LHCN-M2 (cell line): ENCODE results near the gene DMXL1. TPM values are rescaled to one million over a fixed set of nuclear protein-coding genes. Genes with fewer than 3 reads are reported as not detected.

Experiments used
- DNase-seq: peaks from one replicate; pipeline ENCODE4 v3.0.0-alpha.2; 2012; ENCODE audit warnings: low read depth
- polyA plus RNA-seq: library from polyadenylated mRNA; unstranded; fragments of >200 nt; gene quantifications from one replicate; pipeline ENCODE4 v1.2.1, GENCODE V29; 2012; ENCODE audit warnings: missing spikeins
- total RNA-seq: library from RNA; depleted of rRNA; stranded (reverse); fragments of >200 nt; gene quantifications from 2 replicates; pipeline ENCODE4 v1.2.3, GENCODE V29; 2014; rRNA removed

The DMXL1 gene, protein sequence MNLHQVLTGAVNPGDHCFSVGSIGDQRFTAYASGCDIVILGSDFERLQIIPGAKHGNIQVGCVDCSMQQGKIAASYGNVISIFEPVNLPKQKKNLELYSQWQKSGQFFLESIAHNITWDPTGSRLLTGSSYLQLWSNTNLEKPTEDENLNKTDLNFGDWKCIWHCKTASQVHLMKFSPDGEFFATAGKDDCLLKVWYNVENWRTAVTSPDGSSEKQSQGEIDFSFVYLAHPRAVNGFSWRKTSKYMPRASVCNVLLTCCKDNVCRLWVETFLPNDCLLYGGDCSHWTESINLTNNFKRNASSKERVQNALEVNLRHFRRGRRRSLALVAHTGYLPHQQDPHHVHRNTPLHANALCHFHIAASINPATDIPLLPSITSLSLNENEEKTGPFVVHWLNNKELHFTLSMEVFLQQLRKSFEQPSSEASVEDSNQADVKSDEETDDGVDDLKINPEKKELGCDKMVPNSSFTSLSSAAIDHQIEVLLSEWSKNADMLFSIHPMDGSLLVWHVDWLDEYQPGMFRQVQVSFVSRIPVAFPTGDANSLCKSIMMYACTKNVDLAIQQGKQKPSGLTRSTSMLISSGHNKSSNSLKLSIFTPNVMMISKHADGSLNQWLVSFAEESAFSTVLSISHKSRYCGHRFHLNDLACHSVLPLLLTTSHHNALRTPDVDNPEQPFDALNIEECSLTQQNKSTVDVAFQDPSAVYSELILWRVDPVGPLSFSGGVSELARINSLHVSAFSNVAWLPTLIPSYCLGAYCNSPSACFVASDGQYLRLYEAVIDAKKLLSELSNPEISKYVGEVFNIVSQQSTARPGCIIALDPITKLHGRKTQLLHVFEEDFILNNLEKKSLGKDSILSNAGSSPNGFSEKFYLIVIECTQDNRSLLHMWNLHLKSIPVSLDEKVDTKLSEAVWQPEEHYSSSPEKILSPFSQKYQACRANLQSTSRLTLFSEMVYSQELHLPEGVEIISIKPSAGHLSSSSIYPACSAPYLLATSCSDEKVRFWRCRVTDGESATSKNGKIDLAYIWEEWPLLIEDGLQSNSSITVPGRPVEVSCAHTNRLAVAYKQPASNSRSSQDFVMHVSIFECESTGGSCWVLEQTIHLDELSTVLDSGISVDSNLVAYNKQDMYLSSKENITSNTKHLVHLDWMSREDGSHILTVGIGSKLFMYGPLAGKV (N-terminal part only)
- total RNA-seq, result 19.9 and 23.4 TPM in 2 replicates
- polyA plus RNA-seq, result 2.6 TPM

DNA sequence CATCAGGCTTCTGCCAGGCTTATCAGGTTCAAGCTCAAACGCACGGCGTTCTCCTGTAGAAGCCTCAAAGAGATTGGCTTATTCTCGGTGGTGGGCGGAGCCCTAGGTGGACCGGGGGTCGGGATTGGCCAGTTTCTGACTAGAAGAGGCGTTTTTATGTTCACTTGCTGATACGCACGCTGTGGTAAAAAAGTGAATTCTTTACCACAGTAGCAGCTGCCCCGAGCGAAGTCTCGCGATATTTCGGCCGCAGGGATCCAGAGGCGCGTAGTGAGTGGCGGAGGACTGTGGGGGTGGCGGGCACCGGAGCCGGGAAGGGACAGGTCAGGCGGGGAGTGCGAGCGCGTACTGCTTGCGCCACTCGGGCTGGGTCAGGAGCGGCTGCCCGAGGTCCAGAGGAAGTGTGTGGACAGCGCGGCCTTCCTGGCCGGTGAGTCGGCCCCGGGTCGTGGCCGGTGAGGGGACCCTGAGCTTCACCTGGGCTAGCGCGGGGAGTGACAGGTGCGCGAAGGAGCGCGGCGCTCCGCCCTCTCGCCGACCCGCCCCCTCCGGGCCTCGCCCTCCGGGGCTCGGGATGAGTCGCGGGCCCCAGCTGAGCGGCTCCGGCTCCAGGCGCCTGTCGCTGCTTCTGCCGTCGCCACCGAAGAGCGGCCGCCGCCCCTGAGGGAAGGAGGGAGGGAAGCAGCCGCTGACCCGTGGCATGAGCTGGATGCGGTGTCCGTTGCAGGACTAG lies at the start of gene DMXL1:
TSS of gene DMXL1 (plus strand) at position 260 of the 733 bp plus-strand sequence. CDS start 483 bp downstream, outside the sequence.
- DNase-seq, result peak; percentile 99

DNA sequence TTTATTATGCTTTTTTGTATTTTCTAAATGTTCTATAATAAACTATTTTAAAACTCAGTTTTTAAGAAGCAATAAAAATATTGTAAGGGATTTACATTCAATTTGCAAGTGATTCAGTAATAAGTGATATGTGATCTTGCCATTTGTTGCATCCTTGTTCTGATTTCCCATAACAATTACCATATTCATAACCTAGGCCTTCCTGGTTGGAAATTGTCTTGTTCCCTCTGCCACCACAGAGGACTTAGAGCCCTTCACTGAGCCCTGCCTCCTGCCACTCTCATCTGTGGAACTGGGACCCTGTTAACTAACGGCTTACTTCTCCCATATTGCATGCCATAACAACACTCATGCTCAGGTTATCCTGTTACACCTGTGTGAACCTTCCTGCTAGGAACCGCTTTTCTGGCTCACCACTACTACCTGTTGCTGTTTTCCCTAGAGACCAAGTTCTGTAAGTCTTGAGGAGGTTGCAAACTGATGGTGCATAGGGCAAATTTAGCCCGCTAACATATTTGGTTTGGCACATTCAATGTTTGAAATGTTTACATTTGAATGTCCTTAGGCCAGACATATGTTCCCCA lies 49.6 kb upstream of the DMXL1 start:
- no peak for DNase-seq

DNA sequence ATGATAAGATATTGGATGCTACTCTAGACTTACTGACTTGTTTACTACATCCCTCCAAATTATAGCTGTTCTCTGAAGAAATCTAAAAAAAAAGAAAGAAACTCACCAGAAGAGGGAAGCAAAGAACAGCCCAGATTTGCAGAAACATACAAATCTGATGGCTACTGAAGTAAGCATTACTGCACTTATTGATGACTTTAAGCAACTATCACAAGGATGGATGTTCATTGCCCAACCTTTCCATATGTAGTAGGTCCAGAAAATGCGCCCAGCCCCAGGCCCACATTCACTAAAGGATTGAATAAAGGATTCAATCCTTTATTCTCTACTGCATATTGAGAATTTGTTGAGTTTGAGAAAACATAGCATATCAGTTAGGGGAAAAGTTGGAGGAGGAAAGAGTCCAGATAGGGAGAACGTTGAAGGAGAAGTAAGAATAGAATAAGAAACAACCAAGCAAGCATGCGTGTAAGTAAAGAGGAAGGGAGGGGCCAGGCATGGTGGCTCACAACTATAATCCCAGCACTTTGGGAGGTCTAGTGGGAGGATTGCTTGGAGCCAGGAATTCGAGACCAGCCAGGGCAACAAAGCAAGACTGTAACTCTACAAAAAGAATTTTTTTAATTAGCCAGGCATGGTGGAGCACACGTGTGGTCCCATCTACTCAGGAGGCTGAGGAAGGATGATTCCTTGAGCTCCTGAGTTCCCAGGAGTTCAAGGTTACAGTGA lies 48.7 kb upstream of the DMXL1 start:
- peak; percentile 36 for DNase-seq

DNA sequence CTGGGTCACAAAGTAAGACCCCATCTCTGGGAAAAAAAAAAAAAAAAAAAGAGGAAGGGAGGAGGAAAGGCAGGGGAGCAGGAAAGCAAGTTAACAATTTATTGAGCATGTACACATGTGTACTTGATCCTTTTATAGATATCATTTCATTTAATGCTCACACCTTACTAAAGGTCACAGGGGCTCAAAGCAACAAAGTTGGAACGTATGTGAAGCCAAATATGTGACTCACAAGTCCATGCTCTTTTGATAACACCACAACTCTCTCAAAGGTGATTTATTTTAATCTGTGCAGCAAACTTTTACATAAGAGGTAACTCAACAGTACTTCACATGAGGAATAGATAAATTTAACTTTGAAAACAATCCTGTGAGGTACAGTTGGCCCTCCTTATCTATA lies 48.1 kb upstream of the DMXL1 start:
- DNase-seq, result no peak

- no peak for DNase-seq
Measured at GRCh38 chr5:119028575-119028974, 42.3 kb upstream of the DMXL1 start.

DNA sequence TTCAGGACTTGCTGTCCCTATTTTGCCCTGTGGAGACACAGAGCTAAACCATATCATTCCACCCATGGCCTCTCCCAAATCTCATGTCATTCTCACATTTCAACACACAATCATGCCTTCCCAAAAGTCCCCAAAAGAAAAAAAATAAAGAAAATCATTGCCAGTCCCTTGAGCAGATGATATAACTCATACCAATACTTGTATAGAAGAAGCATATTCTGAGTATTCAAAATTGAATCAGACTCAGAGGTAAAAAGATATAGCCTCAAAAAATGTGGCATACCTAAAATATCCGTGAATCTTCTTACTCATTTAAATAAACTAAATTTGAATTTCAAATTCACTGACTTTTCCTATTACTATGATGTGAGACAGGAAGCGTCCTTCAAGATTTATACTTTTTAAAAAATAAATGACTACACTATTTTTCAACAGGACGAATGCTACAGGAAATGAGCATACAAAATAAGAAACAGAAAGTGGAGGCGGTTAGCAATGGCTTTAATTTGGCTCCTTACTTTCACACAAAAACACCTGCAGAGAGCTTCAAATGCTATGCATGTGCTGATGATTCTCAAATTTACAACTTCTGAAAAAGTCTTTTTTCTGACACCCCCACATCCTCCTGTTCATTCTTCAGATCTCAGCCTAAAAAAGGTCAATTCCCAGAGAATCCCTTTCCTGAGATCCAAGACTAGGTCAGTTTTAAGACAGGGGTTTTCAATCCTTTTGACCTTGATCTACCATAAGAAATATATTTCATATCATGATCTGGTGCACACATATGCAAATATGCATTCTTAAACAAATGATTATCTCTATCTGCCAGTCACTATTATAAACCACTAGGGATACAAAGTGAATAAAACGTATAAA lies 39.6 kb upstream of the DMXL1 start:
- no peak for DNase-seq

- DNase-seq, result no peak
Measured at GRCh38 chr5:119031905-119032304, 39.0 kb upstream of the DMXL1 start.

- DNase-seq, result no peak
Measured at GRCh38 chr5:119032656-119033055, 38.2 kb upstream of the DMXL1 start.

- DNase-seq, result no peak
Measured at GRCh38 chr5:119033135-119033534, 37.8 kb upstream of the DMXL1 start.

DNA sequence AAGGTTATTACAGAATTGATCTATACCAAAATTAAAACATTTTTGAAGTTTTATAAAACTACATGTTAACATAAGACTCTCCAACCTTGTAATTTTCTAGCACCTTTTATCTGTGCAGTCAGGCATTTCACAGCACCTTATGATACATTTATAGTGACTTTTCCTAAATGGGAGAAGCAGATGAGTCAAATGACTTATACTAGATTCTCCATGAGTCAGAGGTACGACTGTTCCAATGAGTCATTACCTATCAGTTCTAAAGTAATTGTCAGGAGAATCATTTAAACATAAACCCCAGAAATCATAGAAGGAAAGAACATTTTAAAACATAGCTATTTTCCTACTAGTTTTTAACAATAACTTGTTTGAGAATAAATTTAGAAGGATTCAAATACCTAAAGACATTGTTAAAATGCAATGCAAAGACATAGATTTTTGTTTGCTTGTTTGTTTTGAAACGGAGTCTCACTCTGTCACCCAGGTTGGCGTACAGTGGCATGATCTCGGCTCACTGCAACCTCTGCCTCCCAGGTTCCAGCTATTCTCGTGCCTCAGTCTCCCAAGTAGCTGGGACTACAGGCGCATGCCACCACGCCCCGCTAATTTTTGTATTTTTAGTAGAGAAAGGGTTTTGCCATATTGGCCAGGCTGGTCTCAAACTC lies 34.7 kb upstream of the DMXL1 start:
- DNase-seq, result peak; percentile 79

GRCh38 chr5:119037496-119038215 lies 33.2 kb upstream of the DMXL1 start:
- DNase-seq, result peak; percentile 16

- DNase-seq, result no peak
Measured at GRCh38 chr5:119048246-119048645, 22.6 kb upstream of the DMXL1 start.

GRCh38 chr5:119049824-119050449 lies 20.9 kb upstream of the DMXL1 start:
- DNase-seq, result peak; percentile 86

DNA sequence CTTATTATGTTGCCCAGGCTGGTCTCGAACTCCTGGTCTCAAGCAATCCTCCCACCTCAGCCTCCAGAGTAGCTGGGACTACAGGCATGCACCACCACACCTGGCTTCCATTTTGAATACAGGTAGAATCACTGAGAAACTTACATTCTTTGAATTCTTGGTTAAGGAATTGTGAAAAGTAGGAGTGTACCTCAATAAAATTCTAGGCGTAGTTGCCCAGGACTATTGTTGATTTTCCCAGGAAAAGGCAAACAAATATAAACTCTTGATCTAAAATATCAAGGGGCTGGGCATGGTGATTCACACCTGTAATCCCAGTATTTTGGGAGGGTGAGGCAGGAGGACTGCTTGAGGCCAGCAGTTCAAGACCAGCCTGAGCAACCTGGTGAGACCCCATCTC lies 16.8 kb upstream of the DMXL1 start:
- DNase-seq, result no peak

- no peak for DNase-seq
Measured at GRCh38 chr5:119055294-119055693, 15.6 kb upstream of the DMXL1 start.

GRCh38 chr5:119058979-119059529 lies 11.8 kb upstream of the DMXL1 start:
- DNase-seq, result no peak

GRCh38 chr5:119059740-119060255 lies 11.1 kb upstream of the DMXL1 start:
- DNase-seq, result no peak
